ENCODE results near the gene KAZN.

Gene KAZN

DNA sequence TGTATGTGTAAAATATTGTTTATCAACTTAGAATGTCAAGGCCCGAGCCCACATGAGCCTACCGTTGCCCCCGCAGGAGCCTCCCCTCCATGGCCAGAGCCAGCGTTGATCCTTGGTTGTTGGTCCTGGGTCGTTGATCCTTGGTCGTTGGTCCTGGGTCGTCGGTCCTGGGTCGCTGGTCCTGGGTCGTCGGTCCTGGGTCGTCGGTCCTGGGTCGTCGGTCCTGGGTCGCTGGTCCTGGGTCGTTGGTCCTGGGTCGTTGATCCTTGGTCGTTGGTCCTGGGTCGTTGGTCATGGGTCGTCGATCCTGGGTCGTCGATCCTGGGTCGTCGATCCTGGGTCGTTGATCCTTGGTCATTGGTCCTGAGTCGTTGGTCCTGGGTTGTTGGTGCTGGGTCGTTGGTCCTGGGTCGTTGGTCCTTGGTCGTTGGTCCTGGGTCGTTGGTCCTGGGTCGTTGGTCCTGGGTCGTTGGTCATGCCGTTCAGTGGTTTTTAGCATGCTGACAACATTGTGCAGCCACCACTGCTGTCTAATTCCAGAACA lies 450.0 kb downstream of the KAZN start:
- DNase-seq = no peak

DNA sequence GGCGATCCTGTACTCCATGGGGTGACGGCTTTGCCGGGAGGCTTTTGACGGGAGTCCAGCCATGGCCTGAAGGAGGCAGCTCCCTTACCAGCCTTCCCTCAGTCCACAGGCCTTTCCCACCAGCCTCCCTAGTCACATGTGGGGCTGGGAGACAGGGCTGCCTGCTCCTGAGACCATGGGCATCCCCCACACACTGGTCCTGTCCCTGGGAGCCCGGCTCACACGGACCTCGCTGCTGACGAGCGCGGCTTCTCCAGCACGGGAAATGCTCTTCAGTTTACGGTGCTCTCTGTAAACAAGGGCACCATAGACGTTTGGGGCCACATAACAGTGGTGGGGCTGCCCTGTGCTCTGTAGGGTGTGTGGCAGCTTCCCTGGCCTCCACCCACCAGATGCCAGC lies 450.6 kb downstream of the KAZN start:
- no peak for DNase-seq

DNA sequence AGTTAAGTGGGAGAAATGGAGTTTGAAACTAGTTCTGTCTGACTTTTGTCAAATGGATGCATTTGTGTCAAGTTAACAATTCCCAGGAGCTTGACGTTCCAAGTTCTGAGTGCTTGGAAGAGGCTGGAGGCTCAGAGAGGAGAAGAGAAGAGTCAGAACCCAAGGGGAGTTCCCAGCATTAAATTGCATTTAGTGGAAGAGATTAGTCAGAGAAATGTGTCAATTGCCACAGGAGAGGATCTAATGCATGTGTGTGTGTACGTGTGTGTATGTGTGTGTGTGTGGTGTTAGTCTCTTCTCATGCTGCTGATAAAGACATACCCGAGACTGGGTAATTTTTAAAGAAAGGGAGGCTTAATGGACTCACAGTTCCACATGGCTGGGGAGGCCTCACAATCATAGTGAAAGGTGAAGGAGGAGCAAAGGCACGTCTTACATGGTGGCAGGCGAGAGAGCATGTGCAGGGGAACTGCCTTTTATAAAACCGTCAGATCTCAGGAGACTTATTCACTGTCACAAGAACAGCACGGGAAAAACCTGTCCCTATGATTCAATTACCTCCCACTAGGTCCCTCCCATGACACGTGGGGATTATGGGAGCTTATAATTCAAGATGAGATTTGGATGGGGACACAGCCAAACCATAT lies 453.5 kb downstream of the KAZN start:
- no peak for DNase-seq

DNA sequence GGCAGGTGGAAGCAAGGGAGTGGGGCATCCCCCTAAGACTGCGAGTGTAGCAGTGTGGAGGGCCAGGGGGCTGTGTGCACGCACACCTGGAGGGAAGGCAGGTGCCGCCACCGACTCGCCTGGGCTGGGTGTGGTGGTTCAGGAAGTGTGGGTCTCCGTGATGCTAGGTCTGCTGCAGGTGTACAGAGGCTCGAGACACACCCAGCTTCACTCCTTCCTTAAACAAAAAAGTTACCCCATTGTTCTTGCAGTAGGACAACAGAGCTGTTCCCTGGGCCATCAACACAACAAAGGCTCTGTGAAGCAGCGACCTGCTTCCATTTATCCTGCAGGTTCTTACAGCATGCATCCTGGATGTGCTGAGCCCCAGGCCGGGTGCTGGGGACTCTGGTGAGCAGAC lies 454.7 kb downstream of the KAZN start:
- DNase-seq = no peak

DNA sequence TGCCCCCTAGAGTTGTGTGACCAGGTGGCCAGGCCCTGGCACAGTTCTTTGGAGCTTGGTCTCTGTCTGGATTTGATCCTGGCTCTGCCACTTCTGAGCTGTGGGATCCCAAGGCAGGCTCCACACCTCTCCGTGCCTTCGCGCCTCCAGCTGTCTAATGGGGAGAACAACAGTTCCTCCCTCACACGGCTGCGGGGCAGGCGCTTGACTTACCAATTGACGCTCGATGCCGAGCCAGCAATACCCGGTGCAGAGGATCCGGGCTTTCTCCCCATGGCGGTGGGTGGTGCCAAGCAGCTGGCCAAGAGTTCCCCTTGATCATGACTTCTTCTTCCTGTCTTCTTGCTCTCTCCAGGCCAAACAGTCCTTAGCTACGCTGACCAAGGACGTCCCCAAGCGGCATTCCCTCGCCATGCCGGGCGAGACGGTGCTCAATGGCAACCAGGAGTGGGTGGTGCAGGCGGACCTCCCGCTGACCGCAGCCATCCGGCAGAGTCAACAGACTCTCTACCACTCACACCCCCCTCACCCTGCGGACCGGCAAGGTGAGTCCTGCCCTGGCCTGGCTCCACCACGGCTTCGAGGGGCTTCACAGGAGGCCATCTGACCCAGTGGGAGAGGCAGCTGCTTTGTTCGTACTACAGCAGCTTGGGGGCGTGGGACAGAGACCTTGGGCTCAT lies 457.4 kb downstream of the KAZN start:
- no peak for DNase-seq

DNA sequence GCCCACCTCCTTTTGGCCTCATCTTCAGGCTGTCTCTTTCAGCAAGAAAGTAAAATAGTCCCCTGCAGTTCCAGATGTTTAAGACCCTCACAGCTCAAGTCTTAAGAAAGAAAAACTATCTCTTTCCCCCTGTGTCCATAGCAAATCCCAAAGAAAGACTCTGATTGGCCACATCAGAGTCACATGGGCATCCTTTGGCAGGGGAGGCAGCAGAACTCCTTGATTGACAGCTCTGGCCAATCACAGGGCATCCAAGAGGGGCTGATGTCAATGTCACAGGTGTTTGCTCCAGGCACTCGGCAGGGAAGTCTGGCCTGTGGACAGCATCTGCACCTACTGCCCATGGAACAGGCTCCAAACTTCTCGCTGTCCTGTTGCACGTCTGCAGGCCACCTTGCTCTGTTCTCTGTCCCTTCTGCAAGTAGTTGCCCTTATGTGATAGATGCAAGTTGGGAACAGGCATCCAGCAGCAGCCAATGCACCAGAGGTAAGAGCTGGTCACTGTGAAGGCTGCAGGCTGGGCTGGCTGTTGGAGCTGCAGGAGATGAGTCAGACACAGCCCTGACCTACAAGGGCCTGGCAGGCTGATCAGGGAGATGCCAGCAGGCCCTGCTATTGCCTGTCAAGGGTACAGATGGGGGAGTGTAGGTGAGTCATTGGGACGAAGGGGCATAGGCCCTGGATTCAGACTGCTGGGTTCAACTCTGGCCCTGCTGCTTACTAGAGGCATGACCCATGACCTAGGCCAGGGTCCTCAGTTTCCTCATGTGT lies 458.2 kb downstream of the KAZN start:
- no peak for DNase-seq

DNA sequence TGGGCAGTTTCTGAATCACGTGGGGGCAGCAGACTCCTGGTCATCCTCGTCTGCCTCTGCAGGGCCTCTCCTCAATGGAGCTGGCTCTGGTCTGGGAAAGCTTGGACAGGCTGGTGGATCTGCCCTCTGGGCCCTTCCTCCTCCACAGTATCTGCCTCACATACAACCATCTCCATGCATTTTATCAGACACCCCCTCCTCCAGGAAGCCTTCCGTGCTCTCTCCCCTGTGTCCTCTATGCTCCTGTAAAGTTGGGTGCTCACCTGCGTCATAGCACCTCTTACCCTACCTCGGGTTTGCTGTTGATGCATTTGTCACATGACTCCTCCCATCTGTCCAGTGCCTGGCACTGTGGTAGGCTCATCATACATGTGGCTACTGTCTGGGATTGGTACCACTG lies 459.3 kb downstream of the KAZN start:
- DNase-seq = no peak

DNA sequence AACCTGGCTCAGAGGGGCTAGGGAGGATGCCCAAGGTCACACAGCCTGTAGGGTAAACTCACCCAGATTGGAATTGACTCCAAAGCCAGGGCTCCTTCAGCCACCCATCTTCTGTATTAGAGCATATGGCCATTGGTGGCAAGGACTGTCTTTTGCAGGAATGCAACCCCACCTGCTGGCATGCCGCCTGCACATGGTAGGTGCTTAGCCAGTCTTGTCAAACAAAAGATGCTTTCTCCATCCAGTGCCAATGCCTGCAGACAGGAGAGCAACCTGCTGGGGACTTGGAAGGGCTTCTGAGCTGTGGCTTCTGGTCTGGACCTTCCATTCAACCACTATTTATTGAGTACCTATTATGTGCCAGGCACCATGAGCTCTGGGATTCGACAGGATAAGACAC lies 459.8 kb downstream of the KAZN start:
- DNase-seq = no peak

DNA sequence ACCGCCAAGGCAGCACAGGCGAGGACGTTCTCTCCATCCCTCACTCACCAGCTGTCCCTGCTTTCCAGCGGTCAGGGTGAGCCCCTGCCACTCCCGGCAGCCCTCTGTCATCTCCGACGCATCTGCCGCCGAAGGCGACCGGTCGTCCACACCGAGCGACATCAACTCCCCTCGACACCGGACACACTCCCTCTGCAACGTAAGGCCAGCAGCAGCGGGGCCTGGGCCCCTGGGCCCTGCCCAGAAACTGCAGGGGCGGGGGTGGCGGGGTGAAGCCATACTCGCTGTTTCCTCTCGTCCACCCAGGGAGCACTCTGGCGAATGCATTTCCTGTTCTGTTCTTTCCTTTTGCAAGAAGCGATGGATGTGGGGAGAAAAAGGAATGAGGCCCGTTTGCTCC lies 461.6 kb downstream of the KAZN start:
- DNase-seq = no peak

DNA sequence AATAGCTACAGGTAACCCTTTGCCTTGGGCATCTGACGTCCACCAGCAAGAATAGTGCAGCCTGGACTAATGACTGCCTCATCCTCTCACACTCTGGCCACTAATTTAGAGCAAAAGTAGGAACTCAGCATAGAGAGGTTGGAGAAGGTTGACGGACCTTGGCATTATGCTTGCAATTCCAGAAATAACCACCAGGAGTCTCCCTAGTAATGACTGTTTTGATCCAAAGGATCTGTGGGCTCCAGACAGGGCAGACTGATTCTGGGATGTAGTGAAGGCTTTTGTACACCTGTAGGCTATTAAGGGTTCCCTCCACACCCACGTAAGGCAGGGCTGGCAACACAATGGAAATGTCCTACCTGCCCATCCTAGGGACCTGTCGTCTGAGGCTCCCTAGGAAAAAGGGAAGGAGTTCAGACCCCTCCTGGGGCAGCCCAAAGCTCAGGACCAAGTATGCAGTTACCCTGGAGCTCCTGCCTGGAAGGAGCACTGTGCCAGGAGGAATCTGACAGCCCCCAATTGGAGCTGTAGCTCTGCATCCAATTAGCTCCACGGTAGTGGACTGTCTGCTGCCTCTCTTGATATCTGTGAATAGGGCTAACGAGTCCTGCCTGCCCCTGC lies 464.1 kb downstream of the KAZN start:
- DNase-seq = no peak

DNA sequence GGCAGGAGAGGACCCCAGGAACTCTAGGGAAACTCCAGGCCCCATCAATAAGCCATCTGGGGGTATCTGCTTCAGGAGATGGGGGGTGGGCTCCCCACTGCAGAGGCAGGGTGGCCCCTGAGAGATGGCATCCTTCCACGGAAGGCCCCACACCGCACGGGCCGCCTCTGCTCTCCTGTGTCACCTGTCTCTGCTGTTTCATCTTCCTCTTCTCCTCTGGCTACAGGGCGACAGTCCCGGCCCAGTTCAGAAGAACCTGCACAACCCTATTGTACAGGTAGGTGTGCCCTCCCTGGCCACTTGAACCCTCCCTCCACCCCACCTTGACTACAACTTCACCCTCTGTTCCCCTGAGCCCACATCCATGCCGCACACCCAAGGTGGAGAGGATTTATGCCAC lies 464.9 kb downstream of the KAZN start:
- DNase-seq = no peak

DNA sequence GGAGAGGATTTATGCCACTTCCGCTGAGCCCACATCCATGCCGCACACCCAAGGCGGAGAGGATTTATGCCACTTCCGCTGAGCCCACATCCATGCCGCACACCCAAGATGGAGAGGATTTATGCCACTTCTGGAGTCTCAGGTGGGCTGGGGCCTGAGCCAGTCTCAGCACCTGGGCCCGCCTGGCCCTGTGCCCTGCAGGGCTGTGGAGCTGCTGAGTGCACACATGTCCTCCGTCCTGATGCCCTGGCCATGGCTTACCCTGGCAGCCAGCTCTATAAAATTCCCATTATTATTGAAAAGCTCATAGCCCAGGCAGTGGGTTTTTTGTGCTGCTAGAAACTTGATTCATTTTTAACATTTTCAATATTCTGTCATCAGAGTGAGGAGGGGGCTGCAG lies 465.3 kb downstream of the KAZN start:
- no peak for DNase-seq

DNA sequence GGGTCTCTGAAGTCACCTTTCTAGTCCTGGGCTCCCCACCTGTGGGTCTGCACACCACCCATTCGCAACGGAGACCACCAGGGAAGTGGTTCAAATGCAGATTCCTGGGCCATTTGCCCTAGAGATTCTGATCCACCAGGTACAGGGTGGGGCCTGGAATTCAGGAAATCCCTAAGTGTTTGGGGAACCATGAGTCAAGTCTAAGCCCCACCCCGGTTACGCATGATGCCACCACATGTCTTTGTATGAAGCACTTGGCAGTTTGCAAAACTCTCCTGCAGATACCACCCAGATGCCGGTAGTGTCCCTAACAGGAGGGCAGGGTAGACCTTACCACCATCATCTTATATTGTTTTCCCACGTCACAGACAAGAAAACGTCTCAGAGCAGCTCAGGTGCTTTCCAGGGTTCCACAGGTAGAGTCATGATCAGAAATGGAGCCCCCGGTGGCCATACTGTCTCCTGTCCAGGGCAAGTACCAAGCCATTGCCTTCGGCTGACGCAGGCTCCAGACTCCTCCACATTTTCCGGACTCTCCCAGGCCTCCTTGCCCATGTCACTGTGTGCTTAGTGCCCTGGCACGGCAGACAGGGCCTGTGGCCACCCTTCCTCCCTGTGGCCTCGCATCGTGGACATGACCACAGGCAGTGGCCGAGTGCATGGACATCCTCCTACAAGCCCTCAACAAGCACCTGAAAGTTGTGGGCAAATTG lies 465.9 kb downstream of the KAZN start:
- DNase-seq = no peak

DNA sequence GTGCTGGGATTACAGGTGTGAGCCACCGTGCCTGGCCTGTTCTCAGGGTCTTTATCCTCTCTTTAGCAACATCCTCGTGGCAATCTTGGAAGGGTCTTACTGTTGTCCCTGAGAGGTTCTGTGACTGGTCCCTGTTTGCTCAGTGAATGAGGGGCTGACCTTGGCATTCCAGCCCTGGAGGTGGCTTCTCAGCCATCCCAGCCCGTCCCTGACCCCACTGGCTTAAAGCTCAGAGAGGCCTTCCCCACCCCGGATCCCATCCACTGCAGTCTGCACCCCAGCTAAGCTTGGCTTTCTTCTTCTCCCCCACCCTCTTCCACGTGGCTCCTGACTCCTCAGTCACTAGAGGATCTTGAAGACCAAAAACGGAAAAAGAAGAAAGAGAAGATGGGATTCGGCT lies 466.8 kb downstream of the KAZN start:
- DNase-seq = no peak

DNA sequence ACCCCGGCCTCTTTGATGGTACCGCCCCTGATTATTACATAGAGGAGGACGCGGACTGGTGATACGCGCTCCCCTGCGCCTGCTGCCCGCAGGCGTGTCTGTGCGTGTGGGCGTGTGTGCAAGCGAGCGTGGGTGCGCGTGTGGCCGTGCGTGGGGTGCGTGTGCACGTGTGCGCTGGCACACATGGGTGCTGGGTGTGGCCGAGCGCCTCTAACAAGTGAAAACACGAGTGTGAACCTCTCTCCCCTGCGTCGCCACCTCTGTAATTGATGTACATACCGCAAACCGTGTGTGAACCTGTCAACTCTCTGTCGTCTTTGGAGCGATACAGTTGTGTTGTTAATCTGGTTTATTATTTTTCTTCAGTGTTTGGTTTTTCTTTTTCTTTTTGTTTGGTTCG lies 467.3 kb downstream of the KAZN start:
- DNase-seq = peak; percentile 7 to 18

DNA sequence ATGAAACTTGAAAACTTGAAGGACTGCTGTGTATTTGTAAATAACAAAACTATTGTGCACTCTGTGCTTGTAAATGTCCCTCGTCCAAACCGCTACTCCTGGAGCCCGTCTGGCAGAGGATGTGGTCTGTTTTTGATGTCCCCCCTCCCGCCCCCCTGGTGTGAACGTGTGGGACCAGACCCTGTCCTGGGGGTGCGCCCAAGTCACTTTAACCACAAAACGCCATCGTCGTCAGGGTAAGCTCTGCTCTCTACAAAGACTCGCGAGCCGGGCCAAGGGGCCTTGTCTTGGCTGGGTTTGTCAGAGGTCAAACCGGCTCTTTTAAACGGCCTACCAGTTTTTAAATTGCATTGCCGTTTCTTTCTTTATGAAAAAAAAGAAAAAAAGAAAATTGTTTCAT lies 467.7 kb downstream of the KAZN start:
- DNase-seq = peak; percentile 3 to 36

DNA sequence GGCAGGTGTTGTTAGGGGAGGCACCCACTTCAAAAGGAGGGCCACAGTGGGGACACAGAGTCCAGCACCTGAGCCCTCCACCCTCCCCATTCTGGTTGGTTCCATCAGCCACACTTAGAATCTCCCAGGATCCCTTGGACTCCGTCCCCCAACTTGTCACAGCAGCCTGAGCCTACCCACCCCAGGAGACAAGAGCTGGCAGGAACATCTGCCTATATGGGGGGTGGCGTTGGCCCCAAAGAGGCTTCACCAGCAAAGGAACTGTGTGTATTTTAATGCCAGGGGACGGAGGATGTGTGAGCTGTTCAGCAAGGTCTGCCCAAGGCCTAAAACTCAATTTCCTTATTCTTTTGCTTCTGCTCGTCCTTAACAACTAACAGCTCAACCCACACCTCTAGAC lies 468.7 kb downstream of the KAZN start:
- DNase-seq = no peak

DNA sequence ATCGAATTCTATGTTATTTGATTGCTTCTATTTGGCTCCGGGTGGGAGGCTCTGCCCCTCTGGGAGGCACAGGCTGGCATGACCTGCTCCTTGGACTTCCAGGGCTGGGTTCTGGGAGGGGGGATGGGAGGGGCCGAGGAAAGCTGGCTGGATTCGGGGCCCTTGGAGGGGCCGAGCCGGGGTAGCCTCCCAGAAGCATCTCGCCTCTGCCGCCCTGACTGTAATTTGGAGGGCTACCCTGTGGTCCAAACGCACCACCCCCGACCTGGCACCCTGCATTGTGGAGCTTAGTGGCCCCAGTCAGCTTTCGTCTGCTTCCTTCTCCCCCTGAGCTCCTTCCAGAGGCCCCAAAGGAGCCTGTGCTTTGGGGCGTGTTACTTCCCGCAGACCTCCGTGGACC lies 469.7 kb downstream of the KAZN start:
- DNase-seq = no peak

DNA sequence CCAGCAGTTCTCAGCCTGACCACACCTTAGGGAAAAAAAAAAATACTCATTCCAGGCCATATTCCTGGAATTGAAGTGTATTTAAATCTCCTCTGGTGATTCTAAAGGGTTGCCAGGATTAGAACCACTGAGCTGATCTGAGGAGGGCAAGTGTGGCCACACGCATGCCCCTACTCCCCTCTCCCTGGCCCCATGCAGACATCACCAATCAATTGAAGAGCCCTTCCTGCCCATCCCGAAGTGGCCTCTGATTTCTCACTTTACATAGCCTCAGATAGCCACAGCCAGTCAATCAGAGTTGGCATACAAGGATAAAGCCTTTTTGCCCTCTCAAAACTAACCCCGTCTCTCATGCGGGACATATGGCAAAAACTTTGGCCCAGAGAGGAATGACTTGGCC lies 470.5 kb downstream of the KAZN start:
- no peak for DNase-seq

DNA sequence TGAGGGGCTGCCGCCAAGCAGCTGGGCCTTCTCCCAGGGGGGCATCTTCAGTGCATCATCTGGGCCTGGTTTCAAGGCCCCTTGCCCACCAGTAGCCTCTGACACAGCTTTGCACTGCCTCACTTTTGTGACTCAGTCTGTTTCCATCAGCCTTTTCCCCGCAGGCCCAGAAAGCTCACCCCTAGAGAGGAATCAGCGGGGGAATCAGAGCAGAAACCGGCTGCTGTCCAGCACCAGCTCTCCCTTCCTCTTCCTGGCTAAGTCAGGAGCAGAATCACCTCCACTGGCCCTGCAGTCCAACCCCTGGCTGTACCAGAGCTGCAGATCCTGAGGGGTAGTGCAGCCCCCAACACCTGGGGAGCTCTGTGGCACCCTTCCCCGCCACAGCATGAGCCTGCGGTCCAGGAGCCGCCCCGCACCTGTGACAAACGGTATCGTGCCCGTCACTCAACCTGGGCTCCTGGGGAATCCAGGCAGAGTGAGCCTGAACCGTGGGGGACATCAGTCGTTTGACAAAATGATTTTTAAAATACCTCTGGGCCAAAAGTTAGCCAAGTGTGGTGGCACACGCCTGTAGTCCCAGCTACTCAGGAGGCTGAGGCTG lies 471.8 kb downstream of the KAZN start:
- no peak for DNase-seq

DNA sequence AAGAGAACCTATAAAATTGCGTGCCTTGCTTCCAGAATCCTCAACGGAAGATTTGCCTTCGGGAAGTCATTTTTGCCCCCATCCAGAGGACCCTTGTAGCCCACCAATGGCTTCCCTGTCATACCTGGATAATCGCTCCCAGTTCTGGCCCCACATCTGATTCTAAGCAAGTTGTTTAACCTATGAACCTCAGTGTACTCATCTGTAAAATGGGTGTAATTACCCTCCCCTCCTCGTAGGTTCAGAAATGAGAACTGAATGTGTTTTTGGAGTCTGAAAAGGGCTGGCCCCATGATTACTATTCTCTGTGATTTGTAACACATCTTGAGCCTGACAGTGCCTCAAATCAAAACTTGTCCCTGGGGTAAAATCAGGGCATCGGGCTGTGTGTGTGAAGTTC lies 473.5 kb downstream of the KAZN start:
- DNase-seq = no peak

DNA sequence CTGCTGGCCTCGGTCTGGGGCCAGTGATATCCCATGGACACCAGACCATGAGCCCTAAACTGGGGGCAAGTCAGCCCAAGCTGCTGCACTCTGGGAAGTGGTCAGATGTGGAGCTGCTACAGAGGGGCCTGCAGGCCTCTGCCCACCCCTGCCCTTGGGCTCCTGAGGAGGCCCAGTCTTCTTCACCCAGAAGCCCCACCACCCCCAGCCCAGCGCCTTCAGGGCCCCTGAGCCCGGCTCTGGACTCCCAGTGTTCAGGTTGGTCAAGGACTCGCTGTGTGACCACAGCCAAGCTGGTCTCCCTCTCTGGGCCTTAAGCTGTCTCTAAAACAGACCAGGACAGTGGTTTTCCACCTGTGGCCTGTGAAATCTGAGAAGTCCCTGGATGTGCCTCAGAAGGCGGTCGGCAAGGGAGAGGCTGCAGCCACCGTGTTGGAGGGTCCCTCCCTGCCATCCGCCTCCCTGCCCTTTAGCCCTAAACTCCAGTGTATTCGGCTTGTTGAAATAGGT lies 475.4 kb downstream of the KAZN start:
- no peak for DNase-seq
